ENCODE data around the gene ERAS.

Gene ERAS

DNA sequence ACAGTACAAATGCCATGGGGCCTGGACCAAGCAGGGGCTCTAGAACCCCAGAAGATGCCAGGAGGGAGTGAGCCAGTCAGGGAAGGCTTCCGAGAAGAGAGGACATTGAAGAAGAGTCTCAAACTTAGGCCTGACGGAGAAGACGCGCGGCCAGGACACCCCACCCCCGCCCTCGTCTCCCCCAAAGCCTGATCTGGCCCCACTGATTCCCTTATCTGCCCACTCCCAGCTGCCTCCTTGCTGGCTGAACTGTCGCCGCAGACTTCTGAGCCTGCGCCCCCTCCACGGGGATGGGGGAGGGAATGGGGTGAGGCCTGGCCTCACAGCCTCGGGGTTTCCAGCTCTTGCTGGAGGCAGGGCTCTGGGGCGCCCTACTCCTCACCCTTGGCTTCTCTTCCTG lies 43.5 kb upstream of the ERAS start:
- H3K9me3 ChIP-seq, result no peaks in the 10 kb centered on the region
- TF ChIP-seq, protein P1, sequence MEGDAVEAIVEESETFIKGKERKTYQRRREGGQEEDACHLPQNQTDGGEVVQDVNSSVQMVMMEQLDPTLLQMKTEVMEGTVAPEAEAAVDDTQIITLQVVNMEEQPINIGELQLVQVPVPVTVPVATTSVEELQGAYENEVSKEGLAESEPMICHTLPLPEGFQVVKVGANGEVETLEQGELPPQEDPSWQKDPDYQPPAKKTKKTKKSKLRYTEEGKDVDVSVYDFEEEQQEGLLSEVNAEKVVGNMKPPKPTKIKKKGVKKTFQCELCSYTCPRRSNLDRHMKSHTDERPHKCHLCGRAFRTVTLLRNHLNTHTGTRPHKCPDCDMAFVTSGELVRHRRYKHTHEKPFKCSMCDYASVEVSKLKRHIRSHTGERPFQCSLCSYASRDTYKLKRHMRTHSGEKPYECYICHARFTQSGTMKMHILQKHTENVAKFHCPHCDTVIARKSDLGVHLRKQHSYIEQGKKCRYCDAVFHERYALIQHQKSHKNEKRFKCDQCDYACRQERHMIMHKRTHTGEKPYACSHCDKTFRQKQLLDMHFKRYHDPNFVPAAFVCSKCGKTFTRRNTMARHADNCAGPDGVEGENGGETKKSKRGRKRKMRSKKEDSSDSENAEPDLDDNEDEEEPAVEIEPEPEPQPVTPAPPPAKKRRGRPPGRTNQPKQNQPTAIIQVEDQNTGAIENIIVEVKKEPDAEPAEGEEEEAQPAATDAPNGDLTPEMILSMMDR (IDR thresholded peaks at IDR 0.05; ENCODE audit: low read depth, low read length), result no peak

DNA sequence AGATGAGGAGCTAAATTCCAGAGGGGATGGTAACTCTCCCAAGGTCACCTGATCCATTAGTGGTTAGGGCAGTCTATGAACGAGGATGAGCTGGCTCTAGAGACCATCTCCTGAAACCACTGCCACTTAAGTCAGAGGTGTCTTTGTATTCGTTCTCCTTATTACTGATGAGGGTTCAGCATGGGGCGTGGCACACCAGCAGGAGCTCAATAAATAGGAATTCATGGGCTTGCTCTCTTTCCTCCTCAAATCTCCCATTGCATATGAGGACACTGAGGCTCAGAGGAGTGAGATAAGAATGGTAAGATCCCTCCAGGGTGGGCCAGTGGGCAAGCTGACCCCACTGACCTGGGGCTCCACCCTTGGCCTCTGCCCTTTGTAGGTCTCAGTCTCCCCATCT lies 41.6 kb upstream of the ERAS start:
- Histone ChIP-seq H3K4me3 (ENCODE audit: low read depth, low read length) (no peak overlapping the region), H3K36me3 (no peaks in the 10 kb centered on the region), H3K9me3 (no peaks in the 10 kb centered on the region), H3K4me1 (no peaks in the 10 kb centered on the region), H3K27me3 (no peaks in the 10 kb centered on the region)
- no peak for DNase-seq
- TF ChIP-seq, protein P1 (IDR thresholded peaks at IDR 0.05; ENCODE audit: low read depth, low read length), result no peak

More for the DNA sequence above, 43.5 kb upstream of the ERAS start:
- Histone ChIP-seq H3K4me1 (no peaks in the 10 kb centered on the region), H3K36me3 (no peaks in the 10 kb centered on the region), H3K27me3 (no peaks in the 10 kb centered on the region), H3K4me3 (ENCODE audit: low read depth, low read length) (no peak overlapping the region)
- no peak for DNase-seq

DNA sequence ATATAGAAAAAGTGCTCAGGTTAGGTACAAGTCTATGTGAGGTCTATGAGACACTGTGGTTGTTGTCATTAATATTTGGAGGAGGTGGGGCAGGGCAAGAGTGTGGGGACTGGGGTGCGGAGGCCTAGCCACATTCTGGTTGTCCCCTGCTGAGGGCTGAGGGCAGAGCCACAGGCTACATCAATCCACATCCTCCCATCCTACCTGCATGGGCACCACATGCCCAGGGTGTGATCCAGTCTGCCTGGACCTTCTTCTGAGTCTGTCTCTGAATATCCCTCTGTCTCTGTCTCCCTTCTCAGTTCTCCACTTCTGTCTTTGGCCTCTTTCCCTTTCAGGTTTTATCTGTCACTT lies 41.1 kb upstream of the ERAS start:
- TF ChIP-seq, protein P1 (IDR thresholded peaks at IDR 0.05; ENCODE audit: low read depth, low read length), result no peak
- Histone ChIP-seq H3K27me3 (no peaks in the 10 kb centered on the region), H3K4me1 (no peaks in the 10 kb centered on the region), H3K9me3 (no peaks in the 10 kb centered on the region), H3K4me3 (ENCODE audit: low read depth, low read length) (no peak overlapping the region), H3K36me3 (no peaks in the 10 kb centered on the region)
- DNase-seq, result no peak

DNA sequence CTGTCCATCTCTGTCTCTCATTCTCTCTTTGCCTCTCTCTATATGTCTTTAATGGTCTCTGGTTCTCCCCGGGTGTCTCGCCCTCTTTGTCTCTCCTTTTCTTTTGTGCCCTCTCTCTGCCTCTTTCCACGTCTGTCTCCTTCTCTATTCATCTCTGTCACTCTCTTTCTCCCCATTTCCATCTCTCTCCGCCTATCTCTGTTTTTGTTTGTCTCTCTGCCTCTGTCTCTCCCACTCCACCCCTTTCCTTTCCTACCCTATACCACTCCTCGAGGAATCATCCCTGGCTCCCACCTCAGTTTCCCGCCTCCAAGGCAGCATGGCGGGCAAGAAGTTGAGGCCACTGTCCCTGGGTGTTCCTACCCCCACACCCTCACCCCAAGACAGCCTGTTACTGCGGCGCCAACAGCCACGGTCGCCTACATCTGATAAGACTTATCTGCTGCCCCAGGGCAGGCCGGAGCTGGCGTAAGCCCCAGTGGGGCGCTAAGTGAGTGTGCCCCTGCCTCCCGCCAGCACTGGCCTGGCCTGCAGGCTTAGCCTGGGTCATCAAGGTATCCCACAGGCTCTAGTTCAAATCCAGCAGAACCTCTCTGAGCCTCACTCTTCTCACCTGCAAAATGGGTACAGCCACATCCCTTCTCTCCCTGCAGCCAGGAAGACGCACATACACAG lies 40.6 kb upstream of the ERAS start:
- TF ChIP-seq, protein P1 (IDR thresholded peaks at IDR 0.05; ENCODE audit: low read depth, low read length), result no peak
- no peak for DNase-seq
- no peaks in the 10 kb centered on the region for H3K4me1 ChIP-seq

DNA sequence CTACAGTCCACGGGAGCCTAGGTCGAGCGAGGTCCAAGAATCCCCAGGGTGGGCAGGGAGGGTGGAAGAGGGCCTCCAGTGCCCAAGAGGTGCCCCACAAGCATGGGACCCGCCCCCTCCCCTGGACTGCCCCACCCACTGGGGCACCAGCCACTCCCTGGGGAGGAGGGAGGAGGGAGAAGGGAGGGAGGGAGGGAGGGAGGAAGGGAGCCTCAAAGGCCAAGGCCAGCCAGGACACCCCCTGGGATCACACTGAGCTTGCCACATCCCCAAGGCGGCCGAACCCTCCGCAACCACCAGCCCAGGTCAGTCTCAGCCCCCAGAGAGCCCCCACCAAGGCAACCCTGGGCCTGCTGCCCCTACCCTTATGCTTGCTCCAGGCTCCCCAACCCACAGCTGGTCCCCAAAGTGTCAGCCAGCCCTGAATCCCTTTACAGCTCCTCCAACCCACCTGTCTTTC lies 39.9 kb upstream of the ERAS start, which contains the start of gene GATA1:
TSS of gene GATA1 (plus strand) at position 250 of the 460 bp plus-strand sequence. CDS start 4,520 bp downstream, outside the sequence.
- H3K36me3 ChIP-seq, result no peaks in the 10 kb centered on the region
- no peaks in the 10 kb centered on the region for H3K27me3 ChIP-seq
- no peaks in the 10 kb centered on the region for H3K9me3 ChIP-seq
- TF ChIP-seq, protein P1 (IDR thresholded peaks at IDR 0.05; ENCODE audit: low read depth, low read length), result no peak
- H3K4me3 ChIP-seq (ENCODE audit: low read depth, low read length), result no peak within 1 kb of the TSS
- H3K4me1 ChIP-seq, result no peaks in the 10 kb centered on the region
- no peak for DNase-seq

More for the DNA sequence above, 40.6 kb upstream of the ERAS start:
- Histone ChIP-seq H3K36me3 (no peaks in the 10 kb centered on the region), H3K4me3 (ENCODE audit: low read depth, low read length) (no peak overlapping the region), H3K9me3 (no peaks in the 10 kb centered on the region), H3K27me3 (no peaks in the 10 kb centered on the region)

DNA sequence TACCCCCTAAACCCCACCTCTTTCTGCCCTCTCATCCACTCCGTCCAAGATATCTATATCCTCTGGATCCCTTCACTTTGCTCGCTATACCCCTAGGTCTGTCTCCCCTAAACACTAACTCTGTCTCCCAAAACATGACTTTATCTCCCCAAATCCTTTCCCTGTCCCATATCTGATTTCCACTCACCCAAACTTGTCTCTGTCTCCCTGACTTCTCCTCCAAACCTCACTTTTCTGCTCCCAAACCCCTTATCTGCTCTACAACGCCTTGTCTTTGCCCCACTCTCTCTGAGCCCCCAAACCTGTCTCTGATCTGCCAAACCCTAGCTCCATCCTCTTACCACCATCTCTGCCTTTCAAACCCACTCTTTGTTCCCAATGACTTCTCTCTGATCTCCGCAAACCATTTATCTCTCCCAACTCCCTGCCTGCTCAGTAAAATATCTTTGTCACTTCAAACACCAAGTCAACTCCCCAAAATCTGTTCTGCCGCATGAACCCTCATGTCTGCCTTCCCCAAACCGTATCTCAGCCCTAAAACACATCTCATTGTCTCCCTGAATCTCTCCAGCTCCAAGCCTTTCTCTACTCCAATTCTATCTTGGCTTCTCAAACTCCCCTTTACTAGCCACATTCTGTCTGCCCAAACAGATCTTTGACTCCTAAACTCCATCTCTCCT lies 39.3 kb upstream of the ERAS start:
- Histone ChIP-seq H3K27me3 (no peaks in the 10 kb centered on the region), H3K36me3 (no peaks in the 10 kb centered on the region), H3K4me3 (ENCODE audit: low read depth, low read length) (no peak overlapping the region), H3K4me1 (no peaks in the 10 kb centered on the region), H3K9me3 (no peaks in the 10 kb centered on the region)
- no peak for DNase-seq
- TF ChIP-seq, protein P1 (IDR thresholded peaks at IDR 0.05; ENCODE audit: low read depth, low read length), result no peak

All from BE2C (cell line).